ENCODE measurements around the gene ENTPD2.

The ENTPD2 gene

DNA sequence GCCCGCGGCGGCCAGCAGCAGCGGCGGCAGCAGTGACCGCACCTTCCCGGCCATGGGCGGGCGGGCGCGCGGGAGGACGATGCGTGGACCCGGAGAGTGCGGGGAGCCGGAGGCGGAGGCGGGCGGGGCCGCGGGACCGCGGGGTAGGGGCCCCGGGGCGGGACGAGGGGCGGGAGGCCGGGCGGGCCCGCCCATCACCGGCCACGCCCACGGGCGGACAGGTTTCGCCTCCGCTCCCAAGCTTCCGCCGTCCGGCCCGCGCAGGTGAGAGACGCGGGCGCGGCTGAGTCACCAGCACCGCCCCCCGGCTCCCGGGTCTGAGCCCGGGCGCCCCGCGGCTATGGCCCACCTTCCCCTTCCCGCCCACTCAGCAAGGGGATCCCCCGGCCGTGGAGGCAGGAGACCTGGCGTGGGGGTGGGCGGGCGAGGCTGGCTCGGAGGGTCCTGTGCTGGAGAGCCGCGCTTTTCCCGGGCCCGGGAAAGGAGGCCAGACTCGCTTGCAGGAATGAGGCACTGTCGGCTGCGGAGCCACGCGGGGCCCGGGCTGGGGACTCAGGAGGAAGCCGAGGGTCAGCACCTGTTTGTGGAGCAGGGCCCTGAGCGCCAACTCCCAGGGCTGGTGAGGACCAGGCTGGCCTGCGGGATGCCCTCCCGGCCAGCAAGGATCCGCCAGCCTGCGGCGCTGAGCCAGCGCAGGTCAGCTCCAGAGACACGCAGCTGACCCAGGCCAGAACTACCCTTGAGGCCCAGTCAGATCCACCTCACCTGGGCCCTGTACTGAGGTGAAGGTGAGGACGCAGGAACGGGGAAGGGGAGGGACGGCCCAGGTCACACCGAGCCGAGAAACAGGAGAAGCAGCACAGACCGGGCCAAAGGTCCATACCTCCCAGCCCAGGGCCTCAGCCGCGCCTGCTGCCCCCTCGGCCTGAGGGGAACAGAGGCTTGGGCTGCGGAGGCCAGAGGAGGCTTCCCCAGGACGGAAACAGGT lies at the start of gene ENTPD2:
ENTPD2 (minus strand) TSS at position 118 of the 988 bp plus-strand sequence; CDS start at position 54, 64 bp downstream.
- no peak within 1 kb of the TSS for H3K4me3 ChIP-seq (ENCODE audit: low read depth, low read length)
- no peak for TF ChIP-seq CTCF (IDR thresholded peaks at IDR 0.05; ENCODE audit: insufficient read depth, low read depth, low read length, missing control alignments)

GRCh38 chr9:137103206-137103999 lies 49.5 kb upstream of the ENTPD2 start:
- no peak for DNase-seq (ENCODE audit: low read depth)
- no peak overlapping the region for H3K4me3 ChIP-seq (ENCODE audit: low read depth, low read length)
- no peak for TF ChIP-seq CTCF (IDR thresholded peaks at IDR 0.05; ENCODE audit: insufficient read depth, low read depth, low read length, missing control alignments)

More for the DNA sequence above, at the start of gene ENTPD2:
- DNase-seq (ENCODE audit: low read depth): no peak

DNA sequence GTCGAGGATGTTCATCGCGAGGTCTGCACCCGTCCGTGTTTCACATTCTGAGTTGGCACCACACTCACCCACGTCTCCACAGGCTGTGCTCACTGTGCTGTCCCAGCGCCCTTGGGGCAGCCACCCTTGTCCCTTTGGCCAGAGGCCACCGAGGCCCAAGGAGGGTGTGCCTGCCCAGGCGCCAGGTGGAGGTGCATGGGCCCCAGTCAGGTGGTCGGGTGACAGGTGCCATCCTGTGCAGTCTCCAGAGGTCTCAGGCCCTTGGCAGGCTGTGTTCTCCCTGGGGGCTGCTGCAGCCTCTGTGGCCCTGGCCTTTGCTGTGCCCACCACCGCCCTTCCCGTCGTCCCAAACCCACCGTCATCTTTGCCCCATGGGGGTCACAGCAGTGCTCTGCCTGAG lies 45.4 kb upstream of the ENTPD2 start:
- TF ChIP-seq CTCF (IDR thresholded peaks at IDR 0.05; ENCODE audit: insufficient read depth, low read depth, low read length, missing control alignments): no peak
- no peak for DNase-seq (ENCODE audit: low read depth)
- H3K4me3 ChIP-seq (ENCODE audit: low read depth, low read length): no peak overlapping the region

DNA sequence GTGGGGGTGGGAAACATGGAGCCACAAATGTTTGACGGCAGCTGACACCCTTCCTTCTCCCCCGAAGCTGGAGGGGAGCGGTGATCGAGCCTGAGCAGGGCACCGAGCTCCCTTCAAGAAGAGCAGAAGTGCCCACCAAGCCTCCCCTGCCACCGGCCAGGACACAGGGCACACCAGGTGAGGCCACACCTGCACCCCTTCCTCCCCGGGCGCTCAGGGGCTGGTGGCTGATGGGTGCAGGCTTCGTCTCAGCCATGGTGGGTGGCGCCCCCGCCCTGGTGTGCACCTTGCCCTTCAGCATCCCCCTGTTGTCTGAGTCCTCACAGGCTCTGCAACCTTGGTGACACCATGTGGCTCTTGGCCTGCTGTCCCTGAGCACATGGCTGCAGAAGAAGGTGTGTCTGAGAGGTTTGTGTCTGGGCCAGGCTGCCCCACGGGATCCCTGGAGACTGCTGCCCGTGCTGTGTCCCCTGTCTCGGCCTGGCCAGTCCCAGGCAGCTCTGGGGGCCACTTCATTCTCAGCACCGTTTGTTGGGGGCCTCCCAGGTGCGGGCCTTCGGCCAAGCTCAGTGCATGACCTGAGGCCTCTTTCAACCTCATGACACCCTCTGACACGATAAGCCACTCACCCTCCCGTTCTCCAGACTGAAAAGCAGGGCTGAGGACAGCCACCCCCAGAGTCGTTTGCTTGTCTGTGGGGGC lies 44.1 kb upstream of the ENTPD2 start:
- no peak overlapping the region for H3K4me3 ChIP-seq (ENCODE audit: low read depth, low read length)
- no peak for DNase-seq (ENCODE audit: low read depth)
- TF ChIP-seq CTCF (IDR thresholded peaks at IDR 0.05; ENCODE audit: insufficient read depth, low read depth, low read length, missing control alignments): no peak

- H3K4me3 ChIP-seq (ENCODE audit: low read depth, low read length): no peak overlapping the region
- no peak for DNase-seq (ENCODE audit: low read depth)
Measured at GRCh38 chr9:137096785-137097546, 43.1 kb upstream of the ENTPD2 start.

More at GRCh38 chr9:137096785-137097546, 43.1 kb upstream of the ENTPD2 start:
- no peak for TF ChIP-seq CTCF (IDR thresholded peaks at IDR 0.05; ENCODE audit: insufficient read depth, low read depth, low read length, missing control alignments)

All from GM12865 (cell line).